ENCODE results near the gene GDAP2.

GDAP2 gene

DNA sequence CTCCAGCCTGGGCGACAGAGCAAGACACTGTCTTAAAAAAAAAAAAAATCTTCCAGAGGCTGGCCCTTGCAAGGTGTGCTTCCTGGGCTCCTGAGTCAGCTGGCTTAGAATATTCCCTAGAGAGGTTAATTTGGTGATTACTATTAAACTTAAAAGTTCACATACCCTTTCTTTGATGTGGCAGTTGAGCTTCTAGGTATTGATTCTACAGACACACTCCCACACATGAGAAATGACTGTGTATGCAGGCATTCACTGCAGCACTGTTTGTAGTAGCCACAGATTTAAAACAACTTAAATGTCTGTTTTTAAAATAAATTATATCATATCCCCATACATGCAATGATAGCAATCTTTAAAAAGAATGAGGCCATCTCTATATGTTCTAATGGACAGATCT is 93.4 kb downstream of the GDAP2 start:
- no peak for DNase-seq

DNA sequence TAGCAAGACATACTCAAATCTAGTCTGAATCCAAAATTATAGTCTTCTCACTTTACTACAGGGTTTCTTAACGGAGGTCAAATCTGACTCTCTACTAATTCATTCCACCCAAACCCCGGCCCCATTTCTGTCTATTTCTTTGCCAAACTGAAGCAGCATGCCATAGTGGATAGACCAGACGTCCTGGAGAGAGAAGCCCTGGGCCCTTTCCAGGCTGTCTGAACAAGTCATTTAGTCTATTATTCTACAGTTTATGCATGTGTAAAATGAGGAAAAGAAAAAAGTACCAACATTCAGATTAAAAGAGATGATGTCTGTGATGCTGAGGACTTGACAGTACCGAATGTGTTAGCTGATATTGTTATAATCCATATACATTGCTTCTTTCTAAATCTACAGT is 95.0 kb downstream of the GDAP2 start:
- DNase-seq, result no peak

DNA sequence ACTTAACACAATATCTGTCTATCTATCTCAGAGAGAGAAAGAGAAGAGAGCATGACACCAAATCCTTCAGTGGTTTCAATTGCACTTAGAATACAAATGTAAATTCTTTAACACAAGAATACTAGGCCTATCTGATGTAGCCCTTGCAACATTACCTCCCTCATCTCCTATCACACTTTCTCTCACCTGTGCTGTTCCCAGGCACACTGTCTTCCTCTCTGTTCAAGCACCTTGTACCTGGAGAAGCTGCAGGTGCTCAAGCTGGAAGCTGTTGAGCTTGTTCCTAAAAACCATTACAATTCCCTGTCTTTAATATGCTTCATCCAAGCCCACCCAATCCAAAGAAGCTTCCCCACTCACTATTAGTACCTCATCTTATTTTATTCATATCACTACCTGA is 97.0 kb downstream of the GDAP2 start:
- DNase-seq, result no peak

DNA sequence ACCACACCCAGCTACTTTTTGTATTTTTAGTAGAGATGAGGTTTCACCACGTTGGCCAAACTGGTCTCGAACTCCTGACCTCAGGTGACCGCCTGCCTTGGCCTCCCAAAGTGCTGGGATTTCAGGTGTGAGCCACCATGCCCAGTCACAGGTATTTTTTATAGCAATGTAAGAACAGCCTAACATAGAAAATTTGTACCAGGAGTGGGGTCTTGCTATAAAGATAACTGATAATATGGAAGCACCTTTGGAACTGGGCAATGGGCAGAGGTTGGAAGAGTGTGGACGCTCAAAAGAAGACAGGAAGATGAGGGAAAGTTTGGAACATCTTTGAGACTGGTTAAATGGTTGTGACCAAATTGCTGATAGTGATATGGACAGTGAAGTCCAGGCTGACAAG is 99.2 kb downstream of the GDAP2 start:
- no peak for DNase-seq

DNA sequence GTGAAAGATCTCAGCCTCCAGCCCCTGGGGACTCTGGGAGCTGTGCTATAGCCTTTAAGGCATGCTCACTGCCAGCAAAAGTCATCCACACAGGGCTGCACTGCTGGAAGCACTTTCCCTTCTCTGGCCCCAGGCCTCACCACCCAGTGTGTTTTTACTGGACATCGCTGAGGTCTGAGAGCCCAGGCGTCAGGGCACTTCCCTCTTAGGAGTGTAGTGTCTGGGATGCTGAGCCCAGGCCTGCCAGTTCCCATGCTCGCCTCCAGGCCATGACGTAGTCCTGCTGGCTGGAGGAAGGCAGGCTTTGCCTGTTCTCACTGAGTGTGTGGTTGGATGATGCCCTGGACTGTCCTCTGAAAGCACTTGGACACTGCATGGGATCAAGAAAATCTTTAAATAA is 101.2 kb downstream of the GDAP2 start:
- no peak for DNase-seq

DNA sequence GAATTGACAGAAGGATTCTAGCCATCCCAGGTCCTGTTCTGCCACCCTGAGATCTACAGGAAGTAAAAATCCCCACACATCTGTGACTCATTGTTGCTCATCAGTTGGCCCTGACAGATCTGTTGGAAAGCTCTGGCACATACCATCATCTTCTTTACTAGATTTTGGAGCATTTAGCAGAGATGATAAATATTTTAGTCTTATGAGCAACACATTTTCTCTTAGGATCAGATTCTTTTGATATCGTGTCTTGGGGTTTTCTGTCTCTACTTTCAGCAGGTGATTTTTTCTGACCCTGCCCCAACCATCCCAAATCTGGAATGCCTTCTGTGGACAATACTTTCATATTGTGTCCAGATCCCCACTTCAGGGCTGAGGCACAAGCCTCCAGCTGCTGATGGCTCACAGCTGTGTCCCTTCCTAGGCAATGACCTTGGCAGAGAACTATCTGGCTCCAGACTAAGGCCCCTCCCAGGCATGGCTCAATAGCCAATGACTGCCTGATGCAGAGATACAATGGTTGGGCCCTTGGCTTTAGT is 102.8 kb downstream of the GDAP2 start:
- DNase-seq, result no peak

DNA sequence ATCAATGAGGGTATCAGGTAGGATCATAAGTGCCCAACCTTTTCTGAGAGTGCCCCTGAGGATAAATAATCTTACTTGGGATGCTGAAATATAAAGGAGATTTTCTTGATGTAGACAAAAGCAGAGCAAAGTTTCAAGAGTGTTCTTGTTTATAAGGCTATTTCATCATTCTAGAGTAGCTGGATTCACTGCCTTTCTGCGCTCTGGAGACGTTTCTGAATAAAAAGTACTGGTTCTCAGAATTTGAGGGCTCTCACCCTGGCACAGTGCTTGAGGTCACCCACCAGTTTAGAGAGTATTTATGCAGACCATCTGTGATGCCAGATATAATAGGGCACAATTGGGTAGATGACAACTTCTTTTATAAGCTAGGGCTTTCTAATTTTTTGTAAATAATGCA is 103.3 kb downstream of the GDAP2 start:
- no peak for DNase-seq

DNA sequence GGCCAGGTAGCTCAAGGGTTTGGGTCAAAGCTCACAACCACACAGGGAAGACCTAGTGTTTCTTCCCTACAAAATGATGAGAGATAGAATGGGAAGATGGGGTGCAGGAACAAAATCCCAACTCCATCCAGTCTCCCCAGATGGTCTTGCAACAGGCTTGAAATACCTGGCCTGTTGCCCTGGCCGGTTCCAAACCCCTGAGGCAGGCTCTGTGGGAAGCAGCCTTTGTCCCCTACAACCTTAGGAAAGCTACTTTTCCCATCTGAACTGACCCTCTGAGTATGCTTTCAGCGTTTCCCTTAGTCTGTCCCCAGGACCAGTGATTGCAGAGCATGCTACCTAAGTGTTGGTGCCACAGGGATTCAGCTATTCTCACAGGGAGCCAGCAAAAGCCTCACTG is 104.0 kb downstream of the GDAP2 start:
- DNase-seq, result no peak

DNA sequence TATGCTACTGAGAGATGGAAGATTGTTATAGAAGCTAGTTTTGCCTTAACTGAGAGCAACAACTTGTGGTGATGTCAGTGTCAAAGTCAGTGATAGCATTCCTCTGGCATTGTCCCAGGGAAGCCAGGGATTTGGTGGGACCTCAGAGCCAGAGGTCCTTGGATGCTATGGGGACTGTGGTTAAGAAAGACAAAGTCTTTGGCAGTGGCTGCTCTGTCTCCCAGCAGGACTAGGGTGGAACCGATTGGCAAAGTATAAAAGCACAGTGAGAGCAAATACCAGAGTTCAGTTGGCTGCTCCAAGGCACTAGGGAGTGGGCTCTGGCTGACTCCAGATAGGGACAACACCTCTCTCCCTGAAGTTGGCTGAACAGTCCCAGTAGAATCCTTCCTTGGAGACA is 104.8 kb downstream of the GDAP2 start:
- DNase-seq, result no peak

DNA sequence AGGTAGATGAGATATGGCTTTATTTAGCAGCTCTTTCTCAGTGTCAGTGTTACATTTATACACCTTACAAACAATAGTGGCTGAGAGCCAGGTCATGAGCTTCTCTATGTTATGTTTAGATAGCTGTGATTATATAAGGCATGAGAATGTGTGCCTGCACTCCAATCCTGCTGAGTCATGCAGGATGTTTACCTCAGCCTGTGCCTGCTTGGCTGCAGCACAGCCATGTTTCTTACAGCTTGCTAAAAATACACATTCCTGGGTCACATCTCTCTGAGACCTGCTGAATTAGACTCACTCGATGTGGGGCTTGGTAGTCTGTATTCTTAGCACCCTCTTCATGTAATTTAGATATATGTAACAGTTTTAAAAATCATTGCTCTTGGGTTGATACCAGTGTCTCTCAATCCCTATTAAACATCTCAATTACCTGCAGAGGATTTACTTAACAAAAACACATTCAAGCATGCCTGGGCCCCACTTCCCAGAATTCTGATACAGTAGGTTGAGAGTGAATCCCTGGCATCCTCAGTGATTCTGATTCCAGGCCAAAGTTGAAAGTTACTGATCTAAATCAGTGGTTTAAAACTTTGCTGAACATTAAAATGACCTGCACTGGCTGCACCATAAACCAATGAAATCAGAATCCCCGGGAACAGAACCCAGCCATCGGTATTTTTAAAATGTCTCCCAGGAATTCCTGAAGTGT is 107.5 kb downstream of the GDAP2 start:
- DNase-seq, result no peak

DNA sequence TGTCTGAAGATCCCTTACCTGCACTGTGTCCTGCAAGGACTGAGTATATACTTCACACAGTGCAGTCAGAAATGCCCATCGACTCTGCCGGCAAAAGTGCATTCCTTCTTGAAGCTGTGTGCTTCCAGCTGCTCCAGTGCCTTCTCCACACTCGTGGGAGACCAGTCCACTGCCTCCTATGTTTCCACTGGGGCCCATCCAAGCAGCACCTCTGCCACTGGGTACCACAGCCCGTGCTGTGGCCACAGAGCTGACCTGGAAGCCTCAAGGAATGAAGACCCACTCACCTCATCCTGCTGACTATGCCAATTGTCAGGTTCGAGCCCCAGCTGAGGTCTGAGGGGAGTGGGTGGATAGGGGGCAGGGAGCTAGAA is 108.1 kb downstream of the GDAP2 start:
- DNase-seq, result no peak

DNA sequence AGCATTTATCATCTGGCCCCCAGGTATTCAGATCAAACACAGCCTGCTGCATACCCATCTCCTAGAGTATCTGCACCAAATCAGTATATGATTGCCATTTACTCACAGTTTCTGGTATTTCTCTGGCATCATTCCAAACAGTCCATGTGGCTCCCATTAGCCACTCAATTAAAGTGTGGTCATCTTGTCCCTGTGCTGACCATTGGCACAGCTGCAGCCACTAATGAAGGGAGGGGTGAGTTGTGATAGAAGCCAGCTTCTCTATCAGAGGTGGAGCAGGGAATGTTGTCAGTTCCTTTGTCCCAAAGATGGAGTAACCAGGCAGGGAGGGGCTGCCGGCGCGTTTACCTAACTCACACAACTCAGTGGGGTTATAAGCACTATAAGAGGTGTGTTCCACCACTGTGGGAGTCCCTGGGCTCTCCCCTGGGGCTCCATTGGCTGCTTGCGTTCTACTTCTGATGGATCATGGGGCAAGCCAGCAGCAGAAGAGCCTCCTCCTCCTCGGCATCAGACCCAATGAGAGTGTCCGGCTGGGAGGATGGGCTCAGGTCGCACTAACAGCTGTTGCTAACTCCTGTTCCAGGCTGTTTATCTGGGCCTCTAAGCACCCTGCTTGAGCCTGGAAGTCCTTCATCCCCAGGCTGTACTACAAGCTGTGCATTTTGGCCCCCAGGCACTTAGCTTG is 108.6 kb downstream of the GDAP2 start:
- DNase-seq, result no peak

DNA sequence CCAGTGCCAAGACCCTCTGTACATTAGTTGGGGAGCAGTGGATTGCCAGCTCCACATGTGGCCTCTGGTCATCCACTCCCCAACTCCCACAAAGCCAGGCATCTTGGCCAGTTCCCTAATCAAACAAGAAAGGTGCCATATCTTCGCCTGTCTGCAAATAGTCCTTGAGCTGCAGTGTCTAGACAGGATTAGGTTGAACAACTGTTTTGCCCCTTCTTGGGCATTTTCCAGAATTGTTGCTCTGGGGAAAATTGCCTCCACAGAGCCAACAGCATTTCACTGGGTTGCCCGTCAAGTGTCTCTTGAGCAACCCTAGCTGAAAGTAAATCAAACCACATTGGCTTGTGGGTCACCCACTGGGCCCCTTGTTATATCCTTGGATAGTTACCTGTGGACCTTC is 109.3 kb downstream of the GDAP2 start:
- no peak for DNase-seq

DNA sequence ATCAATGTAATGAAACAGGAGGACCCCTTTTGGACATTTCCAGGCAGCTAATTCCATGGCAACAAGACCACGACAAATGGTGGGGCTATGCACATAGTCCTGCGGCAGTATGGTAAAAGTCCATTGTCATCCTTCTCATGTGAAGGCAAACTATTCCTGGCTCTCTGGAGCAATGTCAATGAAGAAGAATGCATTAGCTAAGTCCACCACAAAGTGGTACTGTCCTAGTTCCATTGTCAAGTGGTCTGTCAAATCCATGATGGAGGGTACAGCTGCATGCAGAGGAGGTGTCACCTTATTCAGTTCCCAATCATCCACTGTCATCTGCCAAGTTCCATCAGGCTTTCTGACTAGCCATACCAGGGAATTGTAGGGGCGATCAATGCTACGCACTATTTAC is 110.1 kb downstream of the GDAP2 start:
- no peak for DNase-seq

DNA sequence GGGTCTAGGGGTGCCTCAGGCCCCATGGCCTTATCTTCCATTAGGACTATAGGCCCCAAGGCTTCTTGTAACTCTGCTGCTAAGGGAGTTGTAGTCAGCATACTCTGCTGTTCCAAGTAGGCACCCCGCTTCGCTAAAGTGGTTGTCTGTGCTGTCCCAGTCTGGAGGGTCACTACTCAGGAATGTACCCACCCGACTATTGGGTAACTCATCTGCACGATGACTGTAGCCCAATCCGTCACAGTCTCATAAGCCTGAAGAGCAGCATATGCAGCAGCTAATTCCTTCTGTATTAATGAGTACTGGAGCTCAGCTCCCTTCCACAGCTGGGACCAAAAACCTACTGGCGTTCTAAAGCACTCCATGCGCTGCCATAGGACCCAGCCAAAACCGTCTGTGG is 111.0 kb downstream of the GDAP2 start:
- no peak for DNase-seq

DNA sequence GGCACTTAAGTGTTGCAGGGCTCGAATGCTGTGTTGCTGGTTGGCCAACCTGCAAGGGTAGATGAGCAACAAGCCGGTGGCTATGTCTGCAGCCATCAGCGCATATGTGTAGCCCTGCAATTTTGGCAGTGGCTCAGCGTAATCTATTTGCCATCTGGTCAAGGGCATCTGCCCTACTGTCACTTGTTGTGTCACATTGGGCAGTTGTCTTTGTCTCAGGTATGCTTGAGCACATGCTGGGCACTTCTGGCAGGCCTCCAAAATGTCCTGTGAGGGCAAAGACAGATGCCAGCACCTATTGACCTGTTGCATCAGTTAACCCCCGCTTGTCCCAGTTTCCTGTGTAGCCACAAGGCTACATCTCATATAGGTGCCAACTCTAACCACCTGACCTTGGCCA is 111.8 kb downstream of the GDAP2 start:
- DNase-seq, result no peak

DNA sequence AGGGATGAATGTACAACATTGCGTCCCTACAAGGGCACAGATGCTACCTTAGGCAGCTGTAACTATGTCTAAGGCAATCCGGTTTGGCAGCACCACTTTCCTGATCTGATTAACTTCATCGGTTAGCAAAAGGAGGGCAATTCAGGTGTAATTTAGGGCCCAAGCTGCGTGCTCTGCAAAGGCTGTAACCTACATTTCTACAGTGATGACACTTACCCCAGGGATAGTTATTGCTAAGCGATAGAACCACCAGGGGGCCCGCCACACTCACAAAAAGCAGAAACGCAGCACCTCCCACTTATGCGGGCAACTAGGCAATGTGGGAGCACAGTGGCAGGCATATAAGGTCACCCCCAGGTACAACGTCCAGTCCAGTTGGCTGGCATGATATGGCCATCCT is 113.5 kb downstream of the GDAP2 start:
- no peak for DNase-seq

DNA sequence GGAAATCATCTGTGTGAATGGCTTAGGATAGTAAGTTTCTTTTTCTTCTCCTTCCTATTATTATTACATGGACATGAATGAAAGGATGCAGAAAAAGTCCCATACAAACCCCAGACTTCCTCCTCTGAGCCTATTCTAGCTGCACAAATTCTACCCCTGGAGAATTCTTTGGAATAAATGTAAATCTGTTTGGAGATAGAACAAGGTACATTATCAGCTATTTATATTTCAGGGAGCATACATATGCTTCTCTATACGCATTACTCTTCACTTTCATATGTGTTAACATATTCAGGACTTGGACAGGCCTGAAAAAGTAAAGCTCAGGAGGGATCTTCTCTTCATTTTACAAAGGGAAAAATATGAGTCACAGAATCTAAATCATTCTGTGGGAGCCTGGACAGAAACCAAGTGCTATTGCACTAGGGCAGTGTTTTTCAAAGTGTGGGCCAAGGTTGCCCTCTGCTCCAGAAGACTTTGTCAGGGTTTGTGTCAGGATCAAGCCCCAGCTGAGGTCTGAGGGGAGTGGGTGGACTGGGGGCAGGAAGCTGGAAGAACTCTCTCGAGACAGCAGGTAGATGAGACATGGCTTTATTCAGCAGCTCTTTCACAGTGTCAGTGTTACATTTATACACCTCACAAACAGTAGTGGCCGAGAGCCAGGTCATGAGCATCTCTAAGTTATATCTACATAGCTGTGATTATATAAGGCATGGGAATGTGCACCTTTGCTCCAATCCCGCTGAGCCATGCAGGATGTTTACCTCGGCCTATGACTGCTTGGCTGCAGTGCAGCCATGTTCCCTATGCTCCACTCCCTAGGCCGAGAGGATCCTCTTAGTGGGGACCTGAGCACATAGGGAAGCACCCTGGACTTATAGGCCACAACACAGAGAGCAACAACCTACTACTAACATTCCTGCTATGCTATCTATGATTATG is 114.3 kb downstream of the GDAP2 start:
- no peak for DNase-seq
